ENCODE data around the gene KIAA2012. TPM values are rescaled to one million over a fixed set of nuclear protein-coding genes. Genes with fewer than 3 reads are reported as not detected.

The KIAA2012 gene
- polyA plus RNA-seq, 1 donor (not counting 4 experiments of a cell fraction or from before 2014, with no cell fraction given): not detected

GRCh38 chr2:202098291-202098690 lies 25.2 kb downstream of the KIAA2012 start:
- Histone ChIP-seq H3K4me2 (ENCODE audit: control insufficient read depth, extremely low read depth, insufficient read depth, low read depth, low read length) (no peak overlapping the region), H4K20me1 (ENCODE audit: control insufficient read depth, extremely low read depth, insufficient read depth, low read length) (no peaks in the 10 kb centered on the region), H3K9me1 (ENCODE audit: control insufficient read depth, extremely low read depth, insufficient read depth, low read length) (no peaks in the 10 kb centered on the region), H2AFZ (ENCODE audit: control insufficient read depth, low read length) (no peak overlapping the region), H3K27me3 (ENCODE audit: control insufficient read depth, extremely low read depth, insufficient read depth, low read length) (no peaks in the 10 kb centered on the region), H3K79me2 (ENCODE audit: control insufficient read depth, insufficient read depth, low read length) (no peaks in the 10 kb centered on the region), H3K9ac (ENCODE audit: control insufficient read depth, extremely low read depth, insufficient read depth, low read length) (no peak overlapping the region), H3K27ac (ENCODE audit: control insufficient read depth, insufficient read depth, low read length) (no peak overlapping the region), H3K4me3 (ENCODE audit: control insufficient read depth in 2 of 3, extremely low read depth in 1 of 3, insufficient read depth in 2 of 3, low read depth in 1 of 3, low read length in 3 of 3) (no peak overlapping the region), H3K36me3 (ENCODE audit: control insufficient read depth in 2 of 2, extremely low read depth in 1 of 2, insufficient read depth in 2 of 2, low read length in 2 of 2) (no peaks in the 10 kb centered on the region), H3K9me3 (ENCODE audit: control insufficient read depth, low read depth, low read length) (no peaks in the 10 kb centered on the region), H3K4me1 (ENCODE audit: control insufficient read depth, extremely low read depth, insufficient read depth, low read length) (no peaks in the 10 kb centered on the region)
- dilution Hi-C loops (cut with MboI; ENCODE audit: extremely low pct_ligation_motif_present, low sequenced_read_pairs): no loop called here
- DNase-seq (ENCODE audit: low read depth, low spot score): no peak
- FAIRE-seq: no peak
- no peak for TF ChIP-seq EZH2 (IDR thresholded peaks at IDR 0.05; ENCODE audit: low read length)
- TF ChIP-seq CTCF (optimal IDR thresholded peaks at IDR 0.05 in 1 of 3, IDR thresholded peaks at IDR 0.05 in 1 of 3, conservative IDR thresholded peaks at IDR 0.05 in 1 of 3; ENCODE audit: extremely low read depth in 1 of 3, insufficient read depth in 2 of 3, low read length in 3 of 3): no peak

- no peak overlapping the region for H2AFZ ChIP-seq (ENCODE audit: control insufficient read depth, low read length)
- H3K9me1 ChIP-seq (ENCODE audit: control insufficient read depth, extremely low read depth, insufficient read depth, low read length): no peaks in the 10 kb centered on the region
- H3K4me2 ChIP-seq (ENCODE audit: control insufficient read depth, extremely low read depth, insufficient read depth, low read depth, low read length): no peak overlapping the region
- no peaks in the 10 kb centered on the region for H3K36me3 ChIP-seq (ENCODE audit: control insufficient read depth in 2 of 2, extremely low read depth in 1 of 2, insufficient read depth in 2 of 2, low read length in 2 of 2)
- H4K20me1 ChIP-seq (ENCODE audit: control insufficient read depth, extremely low read depth, insufficient read depth, low read length): no peaks in the 10 kb centered on the region
- H3K9ac ChIP-seq (ENCODE audit: control insufficient read depth, extremely low read depth, insufficient read depth, low read length): no peak overlapping the region
- H3K4me3 ChIP-seq (ENCODE audit: control insufficient read depth in 2 of 3, extremely low read depth in 1 of 3, insufficient read depth in 2 of 3, low read depth in 1 of 3, low read length in 3 of 3): no peak overlapping the region
- no peak for DNase-seq (ENCODE audit: low read depth, low spot score)
- no peaks in the 10 kb centered on the region for H3K4me1 ChIP-seq (ENCODE audit: control insufficient read depth, extremely low read depth, insufficient read depth, low read length)
- no peaks in the 10 kb centered on the region for H3K27me3 ChIP-seq (ENCODE audit: control insufficient read depth, extremely low read depth, insufficient read depth, low read length)
- no peak overlapping the region for H3K27ac ChIP-seq (ENCODE audit: control insufficient read depth, insufficient read depth, low read length)
- H3K9me3 ChIP-seq (ENCODE audit: control insufficient read depth, low read depth, low read length): no peaks in the 10 kb centered on the region
- dilution Hi-C loops (cut with MboI; ENCODE audit: extremely low pct_ligation_motif_present, low sequenced_read_pairs): no loop called here
- TF ChIP-seq EZH2 (IDR thresholded peaks at IDR 0.05; ENCODE audit: low read length): no peak
- no peak for TF ChIP-seq CTCF (optimal IDR thresholded peaks at IDR 0.05 in 1 of 3, IDR thresholded peaks at IDR 0.05 in 1 of 3, conservative IDR thresholded peaks at IDR 0.05 in 1 of 3; ENCODE audit: extremely low read depth in 1 of 3, insufficient read depth in 2 of 3, low read length in 3 of 3)
- no peaks in the 10 kb centered on the region for H3K79me2 ChIP-seq (ENCODE audit: control insufficient read depth, insufficient read depth, low read length)
- FAIRE-seq: no peak
Measured at GRCh38 chr2:202099515-202099914, 26.5 kb downstream of the KIAA2012 start.
